Measurements from ENCODE around the gene PTCHD4. TPM values are rescaled to one million over a fixed set of nuclear protein-coding genes. Genes with fewer than 3 reads are reported as not detected.

Gene PTCHD4
- total and polyA plus RNA-seq, 5 donors from 2014 or later: not detected

DNA sequence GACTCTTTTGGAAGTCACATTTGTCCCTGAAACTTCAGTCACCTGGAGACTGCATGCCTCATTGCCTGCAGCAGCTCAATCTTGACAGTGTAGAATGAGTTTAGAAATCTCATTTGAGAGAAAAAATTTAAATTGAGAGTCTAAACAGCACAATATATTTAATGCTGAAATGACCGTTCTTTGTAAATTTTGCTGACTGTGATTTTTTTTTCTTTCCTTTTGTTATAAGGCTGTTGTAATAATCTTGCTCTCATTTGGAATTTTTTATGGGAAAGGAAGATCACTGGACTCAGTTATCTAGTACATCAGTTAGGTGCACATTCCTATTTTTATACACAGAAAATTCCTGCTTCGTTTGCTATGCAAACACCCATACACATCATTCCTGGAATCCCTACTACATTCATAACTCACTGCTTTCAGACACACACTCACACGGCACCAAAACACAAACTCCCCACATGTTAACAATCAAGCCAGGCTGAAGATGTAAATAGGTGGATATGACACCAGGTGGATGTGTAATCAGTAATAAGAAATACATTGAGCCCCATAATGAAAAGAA, 43.8 kb downstream of the PTCHD4 start:
- Histone ChIP-seq H3K4me3 (ENCODE audit: low read depth, low read length) (no peak overlapping the region), H3K9me3 (ENCODE audit: control insufficient read depth in 2 of 2, low read length in 2 of 2) (no peaks in the 10 kb centered on the region), H3K4me1 (ENCODE audit: control insufficient read depth, insufficient read depth, low read length, poor library complexity, severe bottlenecking) (no peaks in the 10 kb centered on the region), H3K27ac (ENCODE audit: insufficient read depth, low read length, poor library complexity, severe bottlenecking) (no peak overlapping the region), H3K27me3 (ENCODE audit: control insufficient read depth, insufficient read depth, low read length) (no peaks in the 10 kb centered on the region), H3K36me3 (ENCODE audit: control insufficient read depth, insufficient read depth, low read length) (no peaks in the 10 kb centered on the region)
- ATAC-seq (ENCODE audit: low read depth in 2 of 2) (no peak), DNase-seq (no peak)
- Mint-ChIP-seq H3K4me1 (no peaks in the 10 kb centered on the region), H3K9me3 (peaks cover 0 to 3% (median 0%) of the 10 kb centered on the region in 7 donors), H3K4me3 (no peak overlapping the region), H3K36me3 (no peaks in the 10 kb centered on the region), H3K27me3 (peaks cover 16% of the 10 kb centered on the region), H3K27ac (peak overlapping the region in 1 of 3 donors; percentile 26)

DNA sequence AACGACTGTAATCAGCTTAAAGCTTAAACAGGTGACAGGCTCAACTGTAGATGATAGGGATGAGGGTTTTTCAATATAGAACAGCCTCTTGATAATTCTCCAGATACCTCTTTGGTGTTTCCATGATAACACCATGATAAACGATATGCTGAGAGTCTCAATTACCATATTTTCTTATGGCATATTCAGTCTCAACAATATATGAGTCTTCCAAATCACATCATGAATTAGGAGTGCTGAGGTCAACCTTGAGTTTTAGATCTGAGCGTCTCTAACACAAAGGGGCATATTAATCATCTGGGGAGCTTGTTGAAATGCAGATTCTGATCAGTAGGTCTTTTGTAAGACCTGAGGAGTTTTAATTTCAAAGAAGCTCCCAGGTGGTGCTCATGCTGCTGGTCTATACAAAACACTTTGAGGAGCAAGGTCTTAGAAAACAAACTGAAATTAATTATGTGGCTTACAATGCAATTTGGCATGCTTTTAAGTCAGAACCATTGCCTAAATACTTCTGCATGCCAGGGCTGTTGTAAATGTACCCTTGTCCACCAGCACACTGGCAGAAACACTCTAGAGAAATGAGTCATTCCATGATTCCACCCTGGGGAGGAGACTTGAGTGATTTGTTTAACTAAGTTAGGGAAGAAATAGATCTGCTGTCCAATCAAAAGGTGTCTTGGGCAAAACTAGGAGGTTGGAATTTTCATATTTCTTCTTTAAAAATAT, 49.6 kb downstream of the PTCHD4 start:
- ATAC-seq (ENCODE audit: low read depth in 2 of 2) (no peak), DNase-seq (no peak)
- H3K4me3 Mint-ChIP-seq: no peak overlapping the region
- H3K27ac Mint-ChIP-seq: no peak overlapping the region
- H3K4me1 ChIP-seq (ENCODE audit: control insufficient read depth, insufficient read depth, low read length, poor library complexity, severe bottlenecking): no peaks in the 10 kb centered on the region
- no peaks in the 10 kb centered on the region for H3K4me1 Mint-ChIP-seq
- H3K36me3 Mint-ChIP-seq: no peaks in the 10 kb centered on the region
- no peak overlapping the region for H3K4me3 ChIP-seq (ENCODE audit: low read depth, low read length)
- H3K27me3 ChIP-seq (ENCODE audit: control insufficient read depth, insufficient read depth, low read length): no peaks in the 10 kb centered on the region
- peaks cover 6% of the 10 kb centered on the region for H3K27me3 Mint-ChIP-seq
- H3K9me3 ChIP-seq (ENCODE audit: control insufficient read depth in 2 of 2, low read length in 2 of 2): no peaks in the 10 kb centered on the region
- no peak overlapping the region for H3K27ac ChIP-seq (ENCODE audit: insufficient read depth, low read length, poor library complexity, severe bottlenecking)
- peaks cover 0 to 4% (median 0%) of the 10 kb centered on the region in 7 donors for H3K9me3 Mint-ChIP-seq
- no peaks in the 10 kb centered on the region for H3K36me3 ChIP-seq (ENCODE audit: control insufficient read depth, insufficient read depth, low read length)
